Measurements from ENCODE around the gene SH3PXD2A. TPM values are rescaled to one million over a fixed set of nuclear protein-coding genes. Genes with fewer than 3 reads are reported as not detected.

Gene SH3PXD2A
- total RNA-seq, 1 donor from 2014 or later = 12.2 TPM

DNA sequence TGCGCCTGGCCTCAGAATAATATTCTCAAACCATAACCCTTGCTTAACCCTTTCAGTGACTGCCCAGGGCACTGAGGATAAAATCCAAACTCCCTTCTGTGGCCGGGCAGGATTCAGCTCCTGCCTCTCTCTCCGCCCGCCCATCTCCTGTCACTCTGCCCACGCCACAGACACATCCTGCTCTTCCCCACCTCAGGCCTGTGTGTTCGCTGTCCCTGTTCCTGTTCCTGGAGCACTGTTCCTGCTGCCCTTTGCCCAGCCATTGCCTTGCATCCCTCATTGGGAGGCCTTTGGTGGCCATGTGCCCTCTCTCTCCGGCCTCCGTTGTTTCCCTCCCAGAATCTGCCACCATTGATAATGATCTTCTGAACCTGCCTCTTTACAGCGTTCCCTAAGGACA is 108.8 kb downstream of the SH3PXD2A start:
- TF ChIP-seq, protein P1, sequence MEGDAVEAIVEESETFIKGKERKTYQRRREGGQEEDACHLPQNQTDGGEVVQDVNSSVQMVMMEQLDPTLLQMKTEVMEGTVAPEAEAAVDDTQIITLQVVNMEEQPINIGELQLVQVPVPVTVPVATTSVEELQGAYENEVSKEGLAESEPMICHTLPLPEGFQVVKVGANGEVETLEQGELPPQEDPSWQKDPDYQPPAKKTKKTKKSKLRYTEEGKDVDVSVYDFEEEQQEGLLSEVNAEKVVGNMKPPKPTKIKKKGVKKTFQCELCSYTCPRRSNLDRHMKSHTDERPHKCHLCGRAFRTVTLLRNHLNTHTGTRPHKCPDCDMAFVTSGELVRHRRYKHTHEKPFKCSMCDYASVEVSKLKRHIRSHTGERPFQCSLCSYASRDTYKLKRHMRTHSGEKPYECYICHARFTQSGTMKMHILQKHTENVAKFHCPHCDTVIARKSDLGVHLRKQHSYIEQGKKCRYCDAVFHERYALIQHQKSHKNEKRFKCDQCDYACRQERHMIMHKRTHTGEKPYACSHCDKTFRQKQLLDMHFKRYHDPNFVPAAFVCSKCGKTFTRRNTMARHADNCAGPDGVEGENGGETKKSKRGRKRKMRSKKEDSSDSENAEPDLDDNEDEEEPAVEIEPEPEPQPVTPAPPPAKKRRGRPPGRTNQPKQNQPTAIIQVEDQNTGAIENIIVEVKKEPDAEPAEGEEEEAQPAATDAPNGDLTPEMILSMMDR (IDR thresholded peaks at IDR 0.05; ENCODE audit: insufficient read depth, low read length, poor library complexity, severe bottlenecking) = no peak
- DNase-seq (ENCODE audit: low read depth) = no peak
- no peaks in the 10 kb centered on the region for H3K36me3 ChIP-seq (ENCODE audit: control insufficient read depth, insufficient read depth, low read length)
- no peaks in the 10 kb centered on the region for H3K27me3 ChIP-seq (ENCODE audit: control insufficient read depth, insufficient read depth, low read length)
- H3K4me3 ChIP-seq (ENCODE audit: low read depth, low read length) = no peak overlapping the region

DNA sequence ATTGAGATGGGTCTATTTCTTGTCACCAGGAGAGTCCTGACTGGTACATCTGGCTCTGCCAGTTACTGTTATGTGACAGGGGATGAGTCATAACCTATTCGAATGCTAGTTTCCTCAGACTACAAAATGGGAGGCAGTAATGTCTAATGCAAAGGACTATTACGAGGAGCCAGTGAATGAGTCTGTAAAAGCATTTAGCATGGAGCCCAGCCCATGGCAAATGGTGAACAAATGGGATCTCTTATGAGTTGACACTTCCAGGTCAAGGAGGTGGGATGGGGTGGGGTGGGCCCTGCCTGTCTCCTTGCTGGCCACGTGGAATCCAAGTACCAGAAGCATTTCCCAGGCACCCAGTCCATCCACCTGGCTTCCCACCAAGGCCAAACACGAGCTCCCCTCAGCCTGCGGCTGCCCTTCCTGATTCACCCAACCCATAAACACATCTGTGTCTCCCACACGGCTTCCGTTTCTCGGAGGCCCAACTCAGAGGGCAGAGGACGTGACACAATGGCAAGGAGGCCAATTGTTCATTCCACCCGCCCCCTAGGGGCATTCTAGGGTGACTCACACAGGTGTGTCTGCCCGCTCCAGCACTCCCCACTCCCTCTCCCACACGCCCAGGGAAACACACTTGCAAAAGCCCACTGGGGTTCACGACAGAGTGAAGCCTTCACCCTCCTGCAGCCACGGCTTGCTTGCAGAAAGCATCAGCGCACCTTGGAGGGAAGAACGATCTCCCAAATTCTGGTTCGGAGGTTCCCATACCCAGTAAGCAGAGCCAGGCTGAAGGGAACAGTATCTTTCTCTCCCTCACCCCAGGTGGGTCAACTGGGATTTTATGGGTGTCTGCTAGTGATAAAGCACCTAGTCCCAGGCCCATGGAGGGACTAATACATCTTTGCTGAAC is 109.8 kb downstream of the SH3PXD2A start:
- no peaks in the 10 kb centered on the region for H3K36me3 ChIP-seq (ENCODE audit: control insufficient read depth, insufficient read depth, low read length)
- H3K27me3 ChIP-seq (ENCODE audit: control insufficient read depth, insufficient read depth, low read length) = no peaks in the 10 kb centered on the region
- no peak for DNase-seq (ENCODE audit: low read depth)
- no peak overlapping the region for H3K4me3 ChIP-seq (ENCODE audit: low read depth, low read length)
- TF ChIP-seq, protein P1 (IDR thresholded peaks at IDR 0.05; ENCODE audit: insufficient read depth, low read length, poor library complexity, severe bottlenecking) = no peak

DNA sequence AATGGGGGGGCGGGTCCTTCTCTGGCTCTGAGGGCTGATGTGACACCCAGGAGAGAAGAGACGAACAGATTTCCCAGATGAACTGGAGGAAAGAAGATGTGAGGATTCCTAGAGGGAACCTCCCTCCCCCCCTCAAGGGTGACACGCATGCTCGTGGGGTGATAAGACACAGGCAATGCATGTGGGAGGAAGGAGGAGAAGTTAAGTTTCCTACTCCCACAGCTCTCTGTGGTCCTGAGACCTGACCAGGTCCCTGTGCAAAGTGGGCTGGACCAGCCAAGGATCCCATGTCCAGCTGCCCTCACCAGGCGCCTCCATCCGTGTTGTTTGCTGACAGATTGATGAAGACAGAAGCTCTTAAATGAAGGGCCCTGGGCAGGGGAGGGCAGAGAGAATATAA is 112.6 kb downstream of the SH3PXD2A start:
- no peak for DNase-seq (ENCODE audit: low read depth)
- H3K27me3 ChIP-seq (ENCODE audit: control insufficient read depth, insufficient read depth, low read length) = no peaks in the 10 kb centered on the region
- no peak overlapping the region for H3K4me3 ChIP-seq (ENCODE audit: low read depth, low read length)
- TF ChIP-seq, protein P1 (IDR thresholded peaks at IDR 0.05; ENCODE audit: insufficient read depth, low read length, poor library complexity, severe bottlenecking) = no peak
- H3K36me3 ChIP-seq (ENCODE audit: control insufficient read depth, insufficient read depth, low read length) = no peaks in the 10 kb centered on the region

DNA sequence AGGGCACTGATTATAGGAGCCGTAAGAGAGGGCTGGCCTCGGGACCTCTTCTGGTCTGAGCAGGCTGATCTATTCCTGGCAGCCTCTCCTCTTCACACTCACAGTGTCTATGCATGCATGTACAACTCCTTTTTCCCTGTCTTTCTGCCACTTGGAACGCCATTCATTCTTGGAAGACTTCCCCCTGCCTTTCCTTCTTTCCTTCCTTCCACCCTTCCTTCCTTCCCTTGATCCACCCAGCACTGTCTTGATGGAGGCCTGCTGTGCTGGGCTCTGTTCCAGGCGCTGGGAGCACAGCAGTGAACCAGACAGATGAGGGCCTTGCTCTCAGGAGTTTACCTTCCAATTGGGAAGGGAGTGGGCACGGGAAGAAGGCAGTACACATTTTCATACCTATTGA is 114.8 kb downstream of the SH3PXD2A start:
- Histone ChIP-seq H3K4me3 (ENCODE audit: low read depth, low read length) (no peak overlapping the region), H3K27me3 (ENCODE audit: control insufficient read depth, insufficient read depth, low read length) (no peaks in the 10 kb centered on the region), H3K36me3 (ENCODE audit: control insufficient read depth, insufficient read depth, low read length) (no peaks in the 10 kb centered on the region)
- TF ChIP-seq, protein P1 (IDR thresholded peaks at IDR 0.05; ENCODE audit: insufficient read depth, low read length, poor library complexity, severe bottlenecking) = no peak
- no peak for DNase-seq (ENCODE audit: low read depth)

DNA sequence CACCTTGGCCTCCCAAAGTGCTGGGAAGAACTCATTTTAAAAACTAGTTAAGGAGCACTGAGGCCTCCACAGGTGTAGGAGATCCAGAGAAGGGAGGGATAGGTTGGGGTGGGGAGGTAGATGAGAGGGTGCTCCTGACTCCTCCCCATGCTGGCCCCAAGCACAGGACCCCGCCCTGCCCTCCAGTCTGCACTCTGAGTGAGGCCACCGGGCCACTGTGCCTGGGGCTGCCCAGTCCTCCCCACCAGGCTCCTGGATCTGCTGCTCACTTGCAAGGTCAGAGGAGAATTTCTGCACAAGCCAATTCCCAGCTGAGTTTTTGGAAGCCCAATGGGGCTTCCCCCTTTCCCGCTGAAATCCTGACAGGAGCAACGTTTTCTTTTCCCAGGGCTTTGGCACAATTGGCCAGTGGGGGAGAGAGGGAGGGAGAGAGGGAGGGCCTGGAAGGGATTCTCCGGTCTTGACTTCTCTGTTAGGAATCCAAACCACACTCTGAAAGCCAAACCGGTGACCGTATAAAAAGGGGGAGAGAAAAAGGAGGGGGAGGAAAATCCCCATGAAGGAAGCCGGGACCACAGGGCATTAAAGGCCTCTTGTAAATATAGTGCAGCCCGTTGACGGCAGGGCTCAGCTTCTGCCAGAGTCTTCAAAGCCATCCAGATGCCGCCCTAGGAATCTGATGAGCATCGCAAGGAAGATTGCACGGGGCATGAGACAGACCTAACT is 116.2 kb downstream of the SH3PXD2A start:
- TF ChIP-seq, protein P1 (IDR thresholded peaks at IDR 0.05; ENCODE audit: insufficient read depth, low read length, poor library complexity, severe bottlenecking) = no peak
- DNase-seq (ENCODE audit: low read depth) = no peak
- H3K27me3 ChIP-seq (ENCODE audit: control insufficient read depth, insufficient read depth, low read length) = no peaks in the 10 kb centered on the region
- no peak overlapping the region for H3K4me3 ChIP-seq (ENCODE audit: low read depth, low read length)
- H3K36me3 ChIP-seq (ENCODE audit: control insufficient read depth, insufficient read depth, low read length) = no peaks in the 10 kb centered on the region
